HEK293 (cell line): Measurements from ENCODE around the gene DCDC1.

Source experiments
- CTCF ChIP-seq: fragments of 450-650 bp; formaldehyde crosslinking; IDR thresholded peaks from 2 replicates; pipeline ENCODE4 v1.5.1; 2016; ENCODE audit warnings: missing biosample characterization, missing genetic modification characterization
- ZBTB26 ChIP-seq: fragments of 450-650 bp; formaldehyde crosslinking; optimal IDR thresholded peaks from 2 replicates; pipeline ENCODE3; 2016; ENCODE audit warnings: missing biosample characterization, mild to moderate bottlenecking, missing genetic modification characterization
- ZNF121 ChIP-seq: fragments of 450-650 bp; formaldehyde crosslinking; IDR thresholded peaks from 2 replicates; pipeline ENCODE4 v1.5.1; 2016; ENCODE audit warnings: missing biosample characterization, missing genetic modification characterization
- ZNF174 ChIP-seq: fragments of 450-650 bp; formaldehyde crosslinking; IDR thresholded peaks from 2 replicates; pipeline ENCODE4 v1.5.0; 2017; ENCODE audit warnings: missing biosample characterization, mild to moderate bottlenecking, missing genetic modification characterization
- ZNF274 ChIP-seq, 2 experiments: fragments of 200-500 bp in 1 of 2; fragments of 450-650 bp in 1 of 2; sonication (Bioruptor generic) in 1 of 2; formaldehyde crosslinking in 1 of 2; IDR thresholded peaks; 2 replicates each; pipeline versions ENCODE4 v1.5.1 to v1.6.1; 2014 to 2016; ENCODE audit warnings: borderline replicate concordance in 1 of 2, inconsistent platforms in 1 of 2, low read length in 1 of 2, missing biosample characterization in 1 of 2, missing genetic modification characterization in 1 of 2
- ZNF362 ChIP-seq: fragments of 450-650 bp; formaldehyde crosslinking; IDR thresholded peaks from 2 replicates; pipeline ENCODE4 v1.5.1; 2016; ENCODE audit warnings: missing biosample characterization, missing genetic modification characterization
- ZNF596 ChIP-seq: fragments of 450-650 bp; IDR thresholded peaks from 2 replicates; pipeline ENCODE4 v1.5.0; 2018; ENCODE audit warnings: missing biosample characterization, mild to moderate bottlenecking, missing genetic modification characterization, moderate library complexity
- ZSCAN4 ChIP-seq: fragments of 450-650 bp; formaldehyde crosslinking; IDR thresholded peaks from 2 replicates; pipeline ENCODE4 v1.5.1; 2017; ENCODE audit warnings: missing biosample characterization, missing genetic modification characterization

GRCh38 chr11:31351168-31351567 is 18.4 kb downstream of the DCDC1 start:
- TF ChIP-seq ZNF121 (tag by site-specific recombination): no peak
- no peak for TF ChIP-seq CTCF (tag by site-specific recombination)
- TF ChIP-seq ZBTB26 (tag by site-specific recombination): no peak
- TF ChIP-seq ZNF362 (tag by site-specific recombination): no peak
- no peak for TF ChIP-seq ZSCAN4 (tag by site-specific recombination)
- TF ChIP-seq ZNF174: no peak
- TF ChIP-seq ZNF274 (IDR thresholded peaks at IDR 0.05; ENCODE audit: low read length): no peak
- TF ChIP-seq ZNF274 (tag by site-specific recombination; IDR thresholded peaks at IDR 0.05; ENCODE audit: borderline replicate concordance): no peak
- TF ChIP-seq ZNF596 (tag by site-specific recombination): no peak
